HEK293T (cell line): ENCODE measurements around the gene SHISA9.

ENCODE experiments used
- CTCF ChIA-PET: fragments of 350-600 bp; formaldehyde crosslinking; extraction: SDS; loops from one replicate; lab custom pipeline; 2021; ENCODE audit warnings: antibody characterized with exemption, inconsistent platforms; lab: Yijun Ruan, JAX
- POLR2A ChIA-PET: fragments of 350-600 bp; formaldehyde crosslinking; extraction: SDS; loops from one replicate; lab custom pipeline; 2020; ENCODE audit warnings: antibody characterized with exemption, inconsistent platforms; lab: Yijun Ruan, JAX
- DNase-seq: peaks from one replicate; pipeline ENCODE4 v3.0.0; 2012; ENCODE audit warnings: mixed read lengths; ENCODE audit errors: extremely low spot score
- ARNT ChIP-seq: fragments of 450-650 bp; IDR thresholded peaks from 2 replicates; pipeline ENCODE4 v1.6.1; 2017; ENCODE audit warnings: mild to moderate bottlenecking
- BHLHE40 ChIP-seq: fragments of 450-650 bp; IDR thresholded peaks from 2 replicates; pipeline ENCODE4 v1.6.1; 2016; ENCODE audit warnings: mild to moderate bottlenecking, moderate library complexity, borderline replicate concordance
- CTBP1 ChIP-seq: fragments of 450-650 bp; IDR thresholded peaks from 2 replicates; pipeline ENCODE4 v1.6.1; 2016; ENCODE audit warnings: borderline replicate concordance
- ELF4 ChIP-seq: fragments of 450-650 bp; IDR thresholded peaks from 2 replicates; pipeline ENCODE4 v1.6.1; 2017; ENCODE audit warnings: antibody characterized with exemption
- FOXA1 ChIP-seq: fragments of 450-650 bp; IDR thresholded peaks from 2 replicates; pipeline ENCODE4 v1.6.1; 2016; ENCODE audit warnings: mild to moderate bottlenecking
- FOXK2 ChIP-seq: fragments of 450-650 bp; IDR thresholded peaks from 2 replicates; pipeline ENCODE4 v1.6.1; 2016; ENCODE audit warnings: mild to moderate bottlenecking
- FOXM1 ChIP-seq: fragments of 450-650 bp; IDR thresholded peaks from 2 replicates; pipeline ENCODE4 v1.6.1; 2017; ENCODE audit warnings: mild to moderate bottlenecking, borderline replicate concordance
- HDGF ChIP-seq: fragments of 450-650 bp; IDR thresholded peaks from 2 replicates; pipeline ENCODE4 v1.6.1; 2017; ENCODE audit warnings: antibody characterized with exemption, borderline replicate concordance
- L3MBTL2 ChIP-seq: fragments of 450-650 bp; conservative IDR thresholded peaks from 2 replicates; pipeline ENCODE4 v1.6.1; 2016; ENCODE audit warnings: mild to moderate bottlenecking
- LEF1 ChIP-seq: fragments of 450-650 bp; IDR thresholded peaks from 2 replicates; pipeline ENCODE4 v1.6.1; 2017; ENCODE audit warnings: mild to moderate bottlenecking, borderline replicate concordance
- NFRKB ChIP-seq: fragments of 450-650 bp; IDR thresholded peaks from 2 replicates; pipeline ENCODE4 v1.6.1; 2016; ENCODE audit warnings: mild to moderate bottlenecking, moderate library complexity
- PKNOX1 ChIP-seq: fragments of 450-650 bp; IDR thresholded peaks from 2 replicates; pipeline ENCODE4 v1.6.1; 2016
- SP1 ChIP-seq: fragments of 450-650 bp; IDR thresholded peaks from 2 replicates; pipeline ENCODE4 v1.6.1; 2017
- SUZ12 ChIP-seq: fragments of 450-650 bp; IDR thresholded peaks from 2 replicates; pipeline ENCODE4 v1.6.1; 2016; ENCODE audit warnings: mild to moderate bottlenecking
- TARDBP ChIP-seq: fragments of 450-650 bp; IDR thresholded peaks from 2 replicates; pipeline ENCODE4 v1.6.1; 2016
- ZNF384 ChIP-seq: fragments of 450-650 bp; IDR thresholded peaks from 2 replicates; pipeline ENCODE4 v1.6.1; 2016

The SHISA9 gene

DNA sequence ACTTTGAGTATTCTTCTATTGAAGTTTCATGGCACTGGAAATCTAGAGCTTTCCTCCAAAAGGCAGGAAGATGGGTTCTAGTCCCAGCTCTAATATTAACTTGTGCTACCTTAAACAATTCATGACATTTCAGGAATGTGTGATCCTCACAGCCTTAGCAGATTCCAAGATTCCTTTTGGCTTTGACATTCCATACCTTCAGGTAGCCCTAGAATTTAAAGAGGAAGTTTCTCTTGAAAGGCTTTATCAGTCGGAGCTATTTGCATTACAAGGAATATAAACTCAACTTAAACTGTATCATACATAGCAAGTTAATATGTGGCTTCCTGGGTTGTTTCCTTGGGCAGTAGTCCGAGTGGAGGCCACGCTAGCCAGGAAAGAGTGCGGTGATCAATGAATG, 330.0 kb downstream of the SHISA9 start:
- POLR2A ChIA-PET = no interaction called here
- DNase-seq = no peak
- TF ChIP-seq SUZ12 (no peak), LEF1 (no peak), ARNT (no peak), CTBP1 (no peak), NFRKB (no peak), ELF4 (no peak), PKNOX1 (no peak), L3MBTL2 (no peak), ZNF384 (no peak), FOXM1 (no peak), SP1 (no peak)
- CTCF ChIA-PET = no interaction called here

DNA sequence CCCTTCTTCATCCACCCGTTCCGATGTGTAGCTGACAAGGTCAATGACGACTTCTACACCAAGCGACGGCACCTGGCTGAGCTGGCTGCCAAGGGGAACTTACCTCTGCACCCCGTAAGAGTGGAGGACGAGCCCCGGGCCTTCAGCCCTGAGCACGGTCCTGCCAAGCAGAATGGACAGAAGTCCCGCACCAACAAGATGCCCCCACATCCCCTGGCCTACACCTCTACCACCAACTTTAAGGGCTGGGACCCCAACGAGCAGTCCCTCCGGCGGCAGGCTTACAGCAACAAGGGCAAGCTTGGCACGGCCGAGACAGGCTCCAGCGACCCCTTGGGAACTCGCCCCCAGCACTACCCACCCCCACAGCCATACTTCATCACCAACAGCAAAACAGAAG, 333.6 kb downstream of the SHISA9 start:
- POLR2A ChIA-PET = no interaction called here
- CTCF ChIA-PET = no interaction called here

DNA sequence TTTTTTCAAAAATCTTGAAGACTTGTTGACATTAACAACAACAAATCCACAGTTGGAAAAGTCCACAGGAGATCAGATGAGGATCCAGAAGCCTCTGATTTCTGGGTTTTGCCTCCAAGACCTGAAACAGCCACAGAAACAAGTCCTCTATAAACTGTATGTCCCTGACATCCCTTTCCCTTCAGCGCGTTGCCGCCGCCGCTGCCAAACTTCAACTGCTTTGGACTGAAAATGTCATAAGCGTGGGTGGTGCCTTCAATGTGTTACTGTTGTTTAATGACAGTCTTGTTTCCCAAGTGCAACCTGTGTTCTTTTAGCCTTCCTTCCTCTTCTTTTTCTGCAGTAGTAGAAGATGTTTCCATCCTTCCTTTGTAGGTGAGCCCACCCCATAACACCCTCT, 334.9 kb downstream of the SHISA9 start:
- ChIA-PET CTCF (no interaction called here), POLR2A (no interaction called here)
- TF ChIP-seq PKNOX1 = no peak
- no peak for DNase-seq

More for the DNA sequence above, 333.6 kb downstream of the SHISA9 start:
- no peak for DNase-seq
- TF ChIP-seq ELF4 = no peak
- TF ChIP-seq FOXA1 = no peak
- TF ChIP-seq PKNOX1 = no peak
- no peak for TF ChIP-seq HDGF
- TF ChIP-seq TARDBP = no peak
- no peak for TF ChIP-seq L3MBTL2
- TF ChIP-seq SP1 = no peak
- TF ChIP-seq CTBP1 = no peak
- no peak for TF ChIP-seq FOXM1
- no peak for TF ChIP-seq BHLHE40
- no peak for TF ChIP-seq NFRKB
- TF ChIP-seq SUZ12 = no peak
- no peak for TF ChIP-seq LEF1
- no peak for TF ChIP-seq ARNT
- no peak for TF ChIP-seq FOXK2
- TF ChIP-seq ZNF384 = no peak

DNA sequence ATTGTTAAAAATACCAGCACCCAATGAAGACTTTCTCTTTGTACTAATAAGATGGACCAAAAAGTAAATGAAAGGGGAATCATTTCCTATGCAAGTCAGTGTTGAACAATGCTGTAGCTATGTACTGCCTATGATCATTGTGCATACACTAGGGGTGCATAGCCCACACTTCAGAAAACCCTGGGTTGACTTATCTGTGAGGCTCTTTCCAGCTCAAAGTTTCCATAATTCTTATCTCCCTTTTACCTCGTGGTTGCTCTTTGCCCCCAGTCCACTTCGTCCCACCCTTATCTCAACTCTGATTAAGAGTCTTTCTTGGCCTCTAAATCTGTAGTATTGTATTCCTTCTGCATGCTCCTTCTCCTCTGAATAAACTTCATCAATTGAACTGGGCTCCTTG, 336.8 kb downstream of the SHISA9 start:
- ChIA-PET POLR2A (no interaction called here), CTCF (no interaction called here)
- no peak for TF ChIP-seq SUZ12
- no peak for TF ChIP-seq FOXA1
- no peak for DNase-seq

DNA sequence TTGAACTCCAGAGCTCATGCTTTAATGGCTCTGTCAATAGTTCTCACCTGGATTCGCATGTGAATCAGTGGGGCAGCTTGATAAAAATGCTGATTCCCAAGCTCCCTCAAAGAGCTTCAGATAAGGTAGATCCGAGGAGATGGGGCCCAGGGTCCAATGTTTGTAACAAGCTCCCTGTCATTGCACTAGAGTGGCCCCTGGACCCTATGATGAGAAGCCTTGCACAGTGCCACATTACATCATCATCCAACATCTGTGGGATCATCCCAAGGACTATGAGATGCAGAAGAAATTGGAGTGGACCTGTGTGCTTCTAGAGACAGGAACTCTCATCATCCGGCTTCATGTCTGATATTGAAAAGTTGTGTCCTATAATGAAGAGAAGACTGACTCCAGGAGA, 340.8 kb downstream of the SHISA9 start:
- DNase-seq = no peak
- POLR2A ChIA-PET = no interaction called here
- CTCF ChIA-PET = no interaction called here
- TF ChIP-seq BHLHE40 (no peak), CTBP1 (no peak)

DNA sequence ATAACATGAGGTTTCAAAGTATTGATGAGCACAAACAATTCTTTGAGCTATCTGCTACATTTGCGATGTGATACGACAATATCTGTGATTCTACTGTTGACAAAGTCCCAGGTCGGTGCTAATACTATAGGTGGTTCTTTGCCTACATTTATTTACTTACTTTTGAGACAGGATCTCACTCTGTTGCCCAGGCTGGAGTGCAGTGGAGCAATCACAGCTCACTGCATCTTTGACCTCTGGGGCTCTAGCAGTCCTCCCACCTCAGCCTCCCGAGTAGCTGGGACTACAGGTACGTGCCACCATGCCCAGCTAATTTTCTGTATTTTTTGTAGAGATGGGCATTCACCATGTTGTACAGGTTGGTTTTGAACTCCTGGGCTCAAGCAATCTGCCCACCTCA, 343.4 kb downstream of the SHISA9 start:
- ChIA-PET POLR2A (no interaction called here), CTCF (no interaction called here)
- no peak for DNase-seq
- TF ChIP-seq FOXK2 (no peak), SUZ12 (no peak), PKNOX1 (no peak), HDGF (no peak)

DNA sequence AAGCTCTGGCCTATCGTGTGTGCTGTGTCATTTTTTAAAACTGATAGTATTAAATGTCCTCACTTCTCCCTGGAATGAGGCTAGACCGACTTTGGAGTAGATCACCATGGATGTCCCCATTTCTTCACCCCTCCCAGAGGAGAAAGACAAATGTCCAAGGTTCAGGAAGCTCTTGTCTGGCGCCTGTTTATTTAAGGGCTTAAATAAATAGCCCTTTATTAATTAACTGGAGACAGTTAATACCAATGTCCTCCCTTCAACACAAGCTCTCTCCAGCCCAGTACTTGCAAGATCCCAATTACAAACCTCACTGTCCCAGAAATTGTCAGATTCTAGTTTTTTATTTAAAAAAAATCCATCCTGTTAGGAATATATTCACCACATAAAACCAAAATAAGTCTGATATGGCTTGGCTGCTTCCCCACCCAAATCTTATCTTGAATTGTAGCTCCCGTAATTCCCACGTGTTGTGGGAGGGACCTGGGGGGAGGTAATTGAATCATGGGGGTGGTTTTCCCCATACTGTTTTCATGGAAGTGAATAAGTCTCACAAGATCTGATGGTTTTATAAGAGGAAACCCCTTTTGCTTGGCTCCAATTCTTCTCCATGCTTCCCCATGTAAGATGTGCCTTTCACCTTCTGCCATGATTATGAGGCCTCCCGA, 344.4 kb downstream of the SHISA9 start:
- TF ChIP-seq NFRKB (no peak), TARDBP (no peak), ARNT (no peak), BHLHE40 (no peak), PKNOX1 (no peak), SP1 (no peak), ZNF384 (no peak), SUZ12 (no peak), FOXK2 (no peak), FOXA1 (no peak), CTBP1 (no peak), ELF4 (no peak), FOXM1 (no peak)
- ChIA-PET POLR2A (no interaction called here), CTCF (no interaction called here)
- DNase-seq = no peak
